K562 (cell line): ENCODE data around the gene CHKB. TPM values are rescaled to one million over a fixed set of nuclear protein-coding genes. Genes with fewer than 3 reads are reported as not detected.

ENCODE experiments used
- ATAC-seq: fragments of 200-7000 bp; cut with Tn5 transposase; 3 replicates; pipeline ENCODE4 v1.9.1; 2020; ENCODE audit warnings: moderate library complexity
- BruUV-seq: library from RNA; stranded (reverse); fragments of 400-500 nt; replicated peaks from 2 replicates; lab custom pipeline; 2021; lab: Mats Ljungman, UMichigan
- CTCF ChIA-PET: fragments of 300-600 bp; formaldehyde crosslinking; extraction: SDS; loops from one replicate; lab custom pipeline; 2021; ENCODE audit warnings: low intra/inter-chr PET ratio; lab: Yijun Ruan, JAX
- POLR2A ChIA-PET: fragments of 300-600, 350-650 bp; sonication (Branson Sonifier 250); formaldehyde crosslinking; extraction: SDS; loops from one replicate; lab custom pipeline; 2021; ENCODE audit warnings: antibody characterized with exemption, inconsistent platforms; lab: Yijun Ruan, JAX
- DNase-seq, 4 experiments: peaks; one replicate each; pipeline versions ENCODE4 v3.0.0 to v3.0.0-alpha.2; 2011 to 2018; ENCODE audit warnings: low spot score in 3 of 4, mixed read lengths in 3 of 4; ENCODE audit errors: extremely low read depth in 1 of 4
- FAIRE-seq: peaks from 2 replicates; lab custom pipeline; 2011; peaks lifted over from hg19 to GRCh38; lab: Jason Lieb, UNC
- H2AFZ ChIP-seq: 2 replicates; pipeline ENCODE4 v1.6.0; 2011; ENCODE audit warnings: low read depth, low read length, control low read depth, inconsistent platforms
- H3K27ac ChIP-seq: fragments of 200-600 bp; 3 replicates; pipeline ENCODE4 v1.8.0; 2011; ENCODE audit warnings: low read depth, mild to moderate bottlenecking, control low read depth, inconsistent platforms, low read length, moderate library complexity, mixed read lengths; ENCODE audit errors: extremely low read depth
- H3K27me3 ChIP-seq, 2 experiments: fragments of 300-600 bp in 1 of 2; 2 replicates in 1 of 2; 3 replicates in 1 of 2; pipeline versions ENCODE4 v1.6.0 to v1.8.0; 2011; ENCODE audit warnings: inconsistent platforms in 2 of 2, low read length in 2 of 2, mild to moderate bottlenecking in 1 of 2, mixed read lengths in 1 of 2, moderate library complexity in 1 of 2; ENCODE audit not compliant: control insufficient read depth in 2 of 2, insufficient read depth in 2 of 2
- H3K36me3 ChIP-seq: fragments of 300-600 bp; 3 replicates; pipeline ENCODE4 v1.8.0; 2011; ENCODE audit warnings: mild to moderate bottlenecking, low read length, inconsistent platforms; ENCODE audit not compliant: control insufficient read depth, insufficient read depth
- H3K4me1 ChIP-seq, 2 experiments: fragments of 200-600 bp in 1 of 2; replicated peaks in 1 of 2; 2 replicates in 1 of 2; 3 replicates in 1 of 2; pipeline versions ENCODE4 v1.5.1 to v1.8.0; 2011; ENCODE audit warnings: inconsistent platforms in 2 of 2, low read length in 2 of 2, mild to moderate bottlenecking in 1 of 2, mixed read lengths in 1 of 2, moderate library complexity in 1 of 2; ENCODE audit not compliant: control insufficient read depth in 2 of 2, insufficient read depth in 2 of 2
- H3K4me2 ChIP-seq: 2 replicates; pipeline ENCODE4 v1.6.1; 2011; ENCODE audit warnings: low read length, control low read depth, inconsistent platforms, mixed read lengths; ENCODE audit not compliant: insufficient read depth
- H3K4me3 ChIP-seq: fragments of 200-600 bp; sonication (generic), shearing (Covaris generic); 2 replicates; pipeline ENCODE4 v1.5.1; 2016; ENCODE audit warnings: control low read depth, inconsistent platforms
- H3K79me2 ChIP-seq: fragments of 200-600 bp; 3 replicates; pipeline ENCODE4 v1.8.0; 2011; ENCODE audit warnings: low read length, inconsistent platforms; ENCODE audit not compliant: control insufficient read depth, insufficient read depth
- H3K9ac ChIP-seq, 2 experiments: 2 replicates each; pipeline versions ENCODE4 v1.6.0 to v1.6.1; 2011; ENCODE audit warnings: low read depth in 2 of 2, low read length in 2 of 2, control low read depth in 1 of 2, inconsistent platforms in 1 of 2, mild to moderate bottlenecking in 1 of 2, mixed read lengths in 1 of 2; ENCODE audit not compliant: insufficient read depth in 1 of 2
- H3K9me1 ChIP-seq: one replicate; pipeline ENCODE4 v1.6.0; 2011; ENCODE audit warnings: inconsistent platforms, mild to moderate bottlenecking, low read length, moderate library complexity; ENCODE audit not compliant: control insufficient read depth, insufficient read depth
- H3K9me3 ChIP-seq: replicated peaks from 2 replicates; pipeline ENCODE4 v1.5.1; 2011; ENCODE audit warnings: low read depth, low read length, inconsistent platforms; ENCODE audit not compliant: control insufficient read depth, insufficient read depth
- H4K20me1 ChIP-seq: replicated peaks from 2 replicates; pipeline ENCODE4 v1.6.1; 2011; ENCODE audit warnings: low read length, inconsistent platforms, mixed read lengths; ENCODE audit not compliant: control insufficient read depth, insufficient read depth
- ATF1 ChIP-seq, 2 experiments: fragments of 450-650 bp in 1 of 2; IDR thresholded peaks; 2 replicates each; pipeline ENCODE4 v1.6.1; 2016; ENCODE audit warnings: missing compliant biosample characterization in 1 of 2, missing genetic modification characterization in 1 of 2
- ATF3 ChIP-seq, 2 experiments: fragments of 450-650 bp in 1 of 2; sonication (generic) in 1 of 2; formaldehyde crosslinking in 1 of 2; IDR thresholded peaks in 1 of 2; conservative IDR thresholded peaks in 1 of 2; 2 replicates each; pipeline versions ENCODE4 v1.6.1 to v1.8.1; 2016 to 2023; ENCODE audit warnings: mild to moderate bottlenecking in 2 of 2, moderate library complexity in 2 of 2, inconsistent platforms in 1 of 2, missing genetic modification reagents in 1 of 2
- KDM1A ChIP-seq, 2 experiments: fragments of 450-650 bp; IDR thresholded peaks; 2 replicates each; pipeline ENCODE4 v1.6.1; 2016; ENCODE audit warnings: mild to moderate bottlenecking in 2 of 2
- LARP7 ChIP-seq: fragments of 450-650 bp; IDR thresholded peaks from 2 replicates; pipeline ENCODE4 v1.6.1; 2016
- MAZ ChIP-seq, 2 experiments: fragments of 450-650 bp in 1 of 2; sonication (generic) in 1 of 2; formaldehyde crosslinking; IDR thresholded peaks in 1 of 2; conservative IDR thresholded peaks in 1 of 2; 2 replicates each; pipeline versions ENCODE4 v1.4.0 to v1.5.0; 2020; ENCODE audit warnings: mild to moderate bottlenecking in 1 of 2, missing genetic modification reagents in 1 of 2
- NRF1 ChIP-seq, 2 experiments: fragments of 450-650 bp; IDR thresholded peaks in 1 of 2; conservative IDR thresholded peaks in 1 of 2; 2 replicates each; pipeline ENCODE4 v1.6.1; 2014; ENCODE audit warnings: mild to moderate bottlenecking in 2 of 2
- SIX5 ChIP-seq, 2 experiments: IDR thresholded peaks; 2 replicates each; pipeline ENCODE4 v1.6.1; 2011; ENCODE audit warnings: low read length in 2 of 2, borderline replicate concordance in 1 of 2, low read depth in 1 of 2, mild to moderate bottlenecking in 1 of 2, moderate library complexity in 1 of 2; ENCODE audit not compliant: insufficient read depth in 1 of 2
- SPI1 ChIP-seq: IDR thresholded peaks from 2 replicates; pipeline ENCODE4 v1.6.1; 2011; ENCODE audit warnings: low read depth, low read length, control low read depth, borderline replicate concordance
- VEZF1 ChIP-seq: fragments of 200-800 bp; sonication (Bioruptor generic); IDR thresholded peaks from 2 replicates; pipeline ENCODE4 v1.6.1; 2017; ENCODE audit warnings: missing genetic modification characterization, missing compliant biosample characterization
- ZBTB7A ChIP-seq: IDR thresholded peaks from 2 replicates; pipeline ENCODE4 v1.6.1; 2011; ENCODE audit warnings: low read depth, mild to moderate bottlenecking, low read length, moderate library complexity, borderline replicate concordance; ENCODE audit not compliant: control insufficient read depth
- ZNF644 ChIP-seq: fragments of 200-800 bp; sonication (Bioruptor generic); IDR thresholded peaks from 2 replicates; pipeline ENCODE4 v1.6.1; 2016; ENCODE audit warnings: low read depth, missing genetic modification characterization, missing compliant biosample characterization
- WGBS: fragments of 100-300 bp; shearing (Covaris generic); methylation state at CpG from one replicate; pipeline ENCODE4 v1.1.6; 2016; ENCODE audit warnings: low coverage, mixed read lengths; ENCODE audit not compliant: insufficient coverage; ENCODE audit errors: missing lambda C conversion rate; 5-methylcytosine and 5-hydroxymethylcytosine counted together
- in situ Hi-C: fragments of 300-500 bp; cut with MboI; formaldehyde crosslinking; loops from 4 replicates; pipeline ENCODE4 v1.15.0; 2018; ENCODE audit warnings: inconsistent platforms, mixed read lengths
- intact Hi-C: fragments of 100-400 bp; cut with micrococcal nuclease; formaldehyde crosslinking; loops from 2 replicates; pipeline ENCODE4 v1.14.2; 2022
- polyA plus RNA-seq, 8 experiments: library from polyadenylated mRNA; depleted of rRNA in 4 of 8; stranded (reverse) in 5 of 8; unstranded in 3 of 8; fragments of >200 nt; fragmentation: Nextera tagmentation in 2 of 8; fragmentation: Illumina TruSeq in 1 of 8; extraction: Ambion mirVana in 2 of 8; extraction: Trizol in 1 of 8; gene quantifications; 2 replicates each; pipeline versions ENCODE4 v1.2.1 to v1.2.3, GENCODE V29; 2011 to 2014; ENCODE audit warnings: inconsistent platforms in 1 of 8, missing spikeins in 1 of 8
- total RNA-seq, 7 experiments: library from RNA; depleted of rRNA in 6 of 7; stranded (reverse); fragments of >200 nt in 6 of 7; fragmentation: Illumina TruSeq in 2 of 7; extraction: Trizol in 2 of 7; gene quantifications; 2 replicates each; pipeline versions ENCODE4 v1.2.1 to v1.2.3, GENCODE V29; 2011 to 2021; ENCODE audit warnings: low replicate concordance in 1 of 7
- TF ChIP-seq, protein P1 (sequence below), 3 experiments: IDR thresholded peaks in 2 of 3; conservative IDR thresholded peaks in 1 of 3; 2 replicates each; pipeline ENCODE4 v1.5.1; 2011 to 2012; ENCODE audit warnings: low read length in 3 of 3, mild to moderate bottlenecking in 3 of 3, control low read depth in 2 of 3, improper control_type of control experiment in 1 of 3, inconsistent platforms in 1 of 3, low read depth in 1 of 3, mixed read lengths in 1 of 3, moderate library complexity in 1 of 3; ENCODE audit not compliant: insufficient read depth in 2 of 3

Gene CHKB
- total and polyA plus RNA-seq, 9 of the 15 experiments (the other 6 are each of a cell fraction or from before 2014, with no cell fraction given): 2.7 to 31.0 (median 11.0) TPM

DNA sequence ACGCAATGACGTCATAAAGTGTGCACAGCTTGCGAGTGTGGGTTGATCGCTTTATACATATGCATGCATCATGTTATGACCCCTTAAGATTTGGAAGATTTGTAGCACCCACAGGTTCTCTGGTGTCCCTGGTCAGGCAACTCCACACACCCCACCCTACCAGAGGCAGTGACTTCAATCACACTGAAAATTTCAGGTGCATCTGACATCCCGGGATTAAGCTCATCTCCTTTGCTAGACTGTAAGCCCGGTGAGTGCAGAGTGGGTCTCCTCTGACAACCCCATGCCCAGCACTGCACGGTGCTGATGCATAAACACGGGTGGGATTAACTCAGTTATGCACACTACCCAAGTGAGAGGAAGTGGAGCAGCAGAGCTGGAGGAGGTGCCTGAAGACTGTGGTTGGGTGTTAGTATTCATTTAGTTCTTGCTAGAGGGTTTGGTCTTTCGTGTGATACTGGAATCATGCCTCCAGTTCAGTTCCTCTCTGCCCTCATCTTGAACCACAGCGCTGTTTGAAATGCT, 38.8 kb upstream of the CHKB start (continued):
- peak; percentile 61; the same call in 1 of the 2 replicates for TF ChIP-seq SPI1
- no peak for TF ChIP-seq LARP7
- no peak for TF ChIP-seq SIX5 (IDR thresholded peaks at IDR 0.05; ENCODE audit: borderline replicate concordance in 1 of 2, insufficient read depth in 1 of 2, low read depth in 1 of 2, low read length in 2 of 2)

- intact Hi-C loops (loop anchor here (1.0 to 5.0 kb wide), 2 partner anchors 44 to 72 kb away; no protein-coding TSS in a partner anchor), in situ Hi-C loops (no loop called here)
- no peak overlapping the region for H3K4me3 ChIP-seq
- H3K4me1 ChIP-seq: peaks cover 12% of the 10 kb centered on the region in 2 experiments; a peak in 3 of 5 replicates
- H3K79me2 ChIP-seq: no peaks in the 10 kb centered on the region
- WGBS: 27% methylated on average over 19 of the region's 25 CpGs
- FAIRE-seq (no peak), ATAC-seq (peak; percentile 97), DNase-seq (peak in 3 of 4 experiments; percentile 62 to 67 (median 62))
- no peak overlapping the region for H2AFZ ChIP-seq
- no peaks in the 10 kb centered on the region for H3K9me3 ChIP-seq
- peak overlapping the region; percentile 49 for H3K4me2 ChIP-seq
- no peak overlapping the region for H3K27ac ChIP-seq
- POLR2A ChIA-PET: interaction anchor here (0.7 kb wide), 1 partner anchor 44 kb away, joined by 4 read pairs; no protein-coding TSS in a partner anchor
- BruUV-seq: no TSS peak
- CTCF ChIA-PET: interaction anchor here (0.7 to 4.9 kb wide), 3 partner anchors 44 to 71 kb away, joined by 3 to 51 read pairs (median 5); no protein-coding TSS in a partner anchor
- no peaks in the 10 kb centered on the region for H3K36me3 ChIP-seq
- no peak overlapping the region; a peak in 1 of 4 replicates for H3K9ac ChIP-seq
- H3K9me1 ChIP-seq: no peaks in the 10 kb centered on the region
- H3K27me3 ChIP-seq: no peaks in the 10 kb centered on the region
- H4K20me1 ChIP-seq: no peaks in the 10 kb centered on the region
- TF ChIP-seq NRF1 (conservative IDR thresholded peaks at IDR 0.05 in 1 of 2, IDR thresholded peaks at IDR 0.05 in 1 of 2) (no peak), ZBTB7A (peak; percentile 79), ATF1 (CRISPR knock-in tag; IDR thresholded peaks at IDR 0.05) (no peak), ATF1 (tag; IDR thresholded peaks at IDR 0.05) (peak; percentile 56), ZNF644 (tag) (no peak), VEZF1 (CRISPR knock-in tag) (peak; percentile 58; the same call in 1 of the 2 replicates), ATF3 (IDR thresholded peaks at IDR 0.05) (peak; percentile 72; the same call in 1 of the 2 replicates), ATF3 (CRISPR knock-in tag; conservative IDR thresholded peaks at IDR 0.05) (no peak), MAZ (CRISPR knock-in tag; conservative IDR thresholded peaks at IDR 0.05 in 1 of 2, IDR thresholded peaks at IDR 0.05 in 1 of 2) (0 out of 4 replicates have a peak, but pooled peaks of 1 of the 2 experiments have one; percentile 58), KDM1A (IDR thresholded peaks at IDR 0.05) (0 out of 4 replicates have a peak, but pooled peaks of 1 of the 2 experiments have one; percentile 27)
- TF ChIP-seq, protein P1, sequence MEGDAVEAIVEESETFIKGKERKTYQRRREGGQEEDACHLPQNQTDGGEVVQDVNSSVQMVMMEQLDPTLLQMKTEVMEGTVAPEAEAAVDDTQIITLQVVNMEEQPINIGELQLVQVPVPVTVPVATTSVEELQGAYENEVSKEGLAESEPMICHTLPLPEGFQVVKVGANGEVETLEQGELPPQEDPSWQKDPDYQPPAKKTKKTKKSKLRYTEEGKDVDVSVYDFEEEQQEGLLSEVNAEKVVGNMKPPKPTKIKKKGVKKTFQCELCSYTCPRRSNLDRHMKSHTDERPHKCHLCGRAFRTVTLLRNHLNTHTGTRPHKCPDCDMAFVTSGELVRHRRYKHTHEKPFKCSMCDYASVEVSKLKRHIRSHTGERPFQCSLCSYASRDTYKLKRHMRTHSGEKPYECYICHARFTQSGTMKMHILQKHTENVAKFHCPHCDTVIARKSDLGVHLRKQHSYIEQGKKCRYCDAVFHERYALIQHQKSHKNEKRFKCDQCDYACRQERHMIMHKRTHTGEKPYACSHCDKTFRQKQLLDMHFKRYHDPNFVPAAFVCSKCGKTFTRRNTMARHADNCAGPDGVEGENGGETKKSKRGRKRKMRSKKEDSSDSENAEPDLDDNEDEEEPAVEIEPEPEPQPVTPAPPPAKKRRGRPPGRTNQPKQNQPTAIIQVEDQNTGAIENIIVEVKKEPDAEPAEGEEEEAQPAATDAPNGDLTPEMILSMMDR (IDR thresholded peaks at IDR 0.05 in 2 of 3, conservative IDR thresholded peaks at IDR 0.05 in 1 of 3; ENCODE audit: insufficient read depth in 2 of 3, low read depth in 1 of 3, low read length in 3 of 3): peak in 1 of 3 experiments; percentile 68; a peak in 2 of 6 replicates
Observed at GRCh38 chr22:50620593-50621355, 38.1 kb upstream of the CHKB start.
